ENCODE measurements around the gene PDCD5. TPM values are rescaled to one million over a fixed set of nuclear protein-coding genes. Genes with fewer than 3 reads are reported as not detected.

PDCD5 gene
- total and polyA plus RNA-seq, 2 donors (not counting 3 experiments of a cell fraction or from before 2014, with no cell fraction given), result 51.7 to 154 TPM

GRCh38 chr19:32555786-32556185 lies 25.2 kb upstream of the PDCD5 start:
- Histone ChIP-seq H2AFZ (ENCODE audit: low read depth, low read length) (no peak overlapping the region), H3K79me2 (ENCODE audit: control insufficient read depth, insufficient read depth, low read length) (no peaks in the 10 kb centered on the region), H3K36me3 (ENCODE audit: control insufficient read depth in 2 of 2, extremely low read depth in 1 of 2, insufficient read depth in 2 of 2, low read length in 2 of 2) (no peaks in the 10 kb centered on the region), H3K9me3 (replicated peaks; ENCODE audit: control insufficient read depth, insufficient read depth, low read length) (no peaks in the 10 kb centered on the region), H3K4me2 (ENCODE audit: insufficient read depth, low read length) (no peak overlapping the region), H3K9me1 (replicated peaks; ENCODE audit: control insufficient read depth, extremely low read depth, insufficient read depth, low read length) (no peaks in the 10 kb centered on the region), H4K20me1 (replicated peaks; ENCODE audit: control insufficient read depth, extremely low read depth, insufficient read depth, low read length) (no peaks in the 10 kb centered on the region), H3K9ac (replicated peaks; ENCODE audit: extremely low read depth, insufficient read depth, low read length) (no peak overlapping the region), H3K4me3 (replicated peaks in 1 of 3; ENCODE audit: insufficient read depth in 1 of 3, low read depth in 1 of 3, low read length in 3 of 3) (no peak overlapping the region), H3K4me1 (ENCODE audit: control insufficient read depth, extremely low read depth, insufficient read depth, low read length) (no peaks in the 10 kb centered on the region), H3K27me3 (ENCODE audit: control insufficient read depth in 2 of 2, insufficient read depth in 2 of 2, low read length in 2 of 2) (no peaks in the 10 kb centered on the region), H3K27ac (ENCODE audit: insufficient read depth, low read depth, low read length) (no peak overlapping the region)
- POLR2A ChIA-PET, result no interaction called here
- BruUV-seq (replicated peaks), result no TSS peak
- TF ChIP-seq JUN (IDR thresholded peaks at IDR 0.05; ENCODE audit: borderline replicate concordance, insufficient read depth, insufficient read length, low read depth), result no peak
- no peak for TF ChIP-seq EZH2 (IDR thresholded peaks at IDR 0.05; ENCODE audit: borderline replicate concordance, low read depth, low read length, severe bottlenecking)
- no peak for TF ChIP-seq POLR2AphosphoS5 (IDR thresholded peaks at IDR 0.05; ENCODE audit: insufficient read depth, low read depth, low read length)
- TF ChIP-seq CTCF (IDR thresholded peaks at IDR 0.05; ENCODE audit: extremely low read depth in 1 of 2, insufficient read depth in 1 of 2, low read depth in 1 of 2, low read length in 2 of 2), result no peak
- TF ChIP-seq GATA2 (IDR thresholded peaks at IDR 0.05; ENCODE audit: insufficient read depth, insufficient read length, low read depth, low read length), result no peak
- no peak for TF ChIP-seq FOS (IDR thresholded peaks at IDR 0.05; ENCODE audit: borderline replicate concordance, insufficient read depth, low read length)
- TF ChIP-seq MYC (IDR thresholded peaks at IDR 0.05; ENCODE audit: low read depth, low read length), result no peak
- dilution Hi-C loops (cut with MboI; ENCODE audit: extremely low pct_ligation_motif_present, low sequenced_read_pairs) (no loop called here), intact Hi-C loops (cut with micrococcal nuclease) (no loop called here)
- CTCF ChIA-PET, result no interaction called here
- no peak for DNase-seq (ENCODE audit: low read depth, low spot score)
- no peak for FAIRE-seq
